Type B pancreatic cell (in vitro differentiated cells): ENCODE results near the gene CYTH4. TPM values are rescaled to one million over a fixed set of nuclear protein-coding genes. Genes with fewer than 3 reads are reported as not detected.

Experiments
- DNase-seq: peaks from one replicate; pipeline ENCODE4 v3.0.0; 2021; ENCODE audit warnings: mixed read lengths; ENCODE audit not compliant: unreplicated experiment; ENCODE audit errors: extremely low spot score
- H3K27ac Mint-ChIP-seq: 2 replicates; pipeline ENCODE4 v1.8.0; 2021; ENCODE audit warnings: mild to moderate bottlenecking, mixed read lengths
- H3K27me3 Mint-ChIP-seq: 2 replicates; pipeline ENCODE4 v1.8.0; 2021; ENCODE audit warnings: mixed read lengths
- H3K36me3 Mint-ChIP-seq: 2 replicates; pipeline ENCODE4 v1.8.0; 2021; ENCODE audit warnings: mixed read lengths
- H3K4me1 Mint-ChIP-seq: one replicate; pipeline ENCODE4 v1.8.0; 2021; ENCODE audit warnings: mixed read lengths; ENCODE audit not compliant: unreplicated experiment
- H3K4me3 Mint-ChIP-seq: 2 replicates; pipeline ENCODE4 v1.8.0; 2021; ENCODE audit warnings: mild to moderate bottlenecking, mixed read lengths
- H3K9me3 Mint-ChIP-seq: 2 replicates; pipeline ENCODE4 v1.8.0; 2021; ENCODE audit warnings: mixed read lengths
- total RNA-seq: library from RNA; stranded (reverse); gene quantifications from 2 replicates; pipeline ENCODE4 v1.2.1, GENCODE V29; 2021; ENCODE audit warnings: low replicate concordance
- TF ChIP-seq, protein P1 (sequence below): fragments of 200-600 bp; sonication (generic); conservative IDR thresholded peaks from 2 replicates; pipeline ENCODE4 v1.5.0; 2021; ENCODE audit warnings: antibody characterized with exemption, mild to moderate bottlenecking

CYTH4 gene
- total RNA-seq, 1 donor from 2014 or later, result not detected

DNA sequence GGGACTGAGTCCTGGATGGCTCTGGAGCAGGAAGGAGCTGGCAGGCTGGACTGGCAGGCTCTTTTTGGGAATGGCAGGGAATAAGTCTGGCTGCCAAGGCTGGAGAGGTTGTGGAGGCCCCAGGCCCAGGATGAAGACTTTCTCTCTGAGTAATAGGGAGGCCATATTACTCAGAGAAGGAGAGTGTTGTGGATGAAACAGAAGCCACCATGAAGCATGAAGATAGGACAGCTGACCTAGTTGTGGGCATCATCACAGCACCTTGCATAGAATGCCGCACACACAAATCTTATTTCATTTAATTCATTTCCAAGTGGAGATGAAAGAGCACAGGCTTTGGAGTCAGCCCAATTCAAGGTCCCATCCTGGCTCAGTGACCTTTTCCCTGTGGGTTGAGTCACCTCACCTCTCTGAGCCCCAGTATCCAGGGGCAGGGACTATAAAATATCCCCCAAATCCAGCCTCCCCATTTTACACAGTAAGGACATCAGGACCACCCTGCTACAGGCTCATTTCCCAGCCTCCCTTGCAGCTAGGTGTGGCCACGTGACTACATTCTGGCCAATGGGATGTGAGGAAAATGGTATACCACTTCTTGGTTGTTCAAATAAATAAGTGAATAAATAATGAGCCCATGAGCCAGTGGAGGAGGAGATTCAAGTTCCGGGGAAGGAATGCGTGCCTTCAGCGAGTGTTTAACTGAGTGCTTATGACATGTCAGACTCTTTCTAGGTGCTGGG is 9.4 kb downstream of the CYTH4 start:
- Mint-ChIP-seq H3K27me3 (peaks cover 24% of the 10 kb centered on the region), H3K27ac (no peak overlapping the region), H3K4me1 (no peaks in the 10 kb centered on the region), H3K36me3 (no peaks in the 10 kb centered on the region), H3K4me3 (no peak overlapping the region), H3K9me3 (no peaks in the 10 kb centered on the region)
- TF ChIP-seq, protein P1, sequence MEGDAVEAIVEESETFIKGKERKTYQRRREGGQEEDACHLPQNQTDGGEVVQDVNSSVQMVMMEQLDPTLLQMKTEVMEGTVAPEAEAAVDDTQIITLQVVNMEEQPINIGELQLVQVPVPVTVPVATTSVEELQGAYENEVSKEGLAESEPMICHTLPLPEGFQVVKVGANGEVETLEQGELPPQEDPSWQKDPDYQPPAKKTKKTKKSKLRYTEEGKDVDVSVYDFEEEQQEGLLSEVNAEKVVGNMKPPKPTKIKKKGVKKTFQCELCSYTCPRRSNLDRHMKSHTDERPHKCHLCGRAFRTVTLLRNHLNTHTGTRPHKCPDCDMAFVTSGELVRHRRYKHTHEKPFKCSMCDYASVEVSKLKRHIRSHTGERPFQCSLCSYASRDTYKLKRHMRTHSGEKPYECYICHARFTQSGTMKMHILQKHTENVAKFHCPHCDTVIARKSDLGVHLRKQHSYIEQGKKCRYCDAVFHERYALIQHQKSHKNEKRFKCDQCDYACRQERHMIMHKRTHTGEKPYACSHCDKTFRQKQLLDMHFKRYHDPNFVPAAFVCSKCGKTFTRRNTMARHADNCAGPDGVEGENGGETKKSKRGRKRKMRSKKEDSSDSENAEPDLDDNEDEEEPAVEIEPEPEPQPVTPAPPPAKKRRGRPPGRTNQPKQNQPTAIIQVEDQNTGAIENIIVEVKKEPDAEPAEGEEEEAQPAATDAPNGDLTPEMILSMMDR, result no peak
- no peak for DNase-seq

DNA sequence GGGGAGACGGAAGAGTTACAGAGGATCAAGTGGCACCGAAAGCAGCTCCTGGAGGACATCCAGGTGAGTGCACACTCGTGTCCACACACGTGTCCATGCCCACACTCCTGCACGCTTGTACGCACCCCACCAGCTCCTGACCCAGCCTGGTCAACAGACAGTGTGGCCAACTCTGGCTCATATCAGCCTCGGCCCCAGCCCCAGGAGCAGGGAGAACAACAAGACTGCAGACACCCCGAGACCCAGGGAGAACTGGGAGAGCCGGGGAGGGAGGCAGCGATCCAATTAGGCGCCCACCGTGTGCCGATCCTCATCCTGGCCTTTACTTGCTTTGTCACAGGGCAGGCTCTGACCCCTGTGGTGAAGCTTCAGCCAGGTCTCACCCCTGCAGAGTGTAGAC is 10.3 kb downstream of the CYTH4 start:
- Mint-ChIP-seq H3K27me3 (peaks cover 16% of the 10 kb centered on the region), H3K9me3 (no peaks in the 10 kb centered on the region), H3K27ac (no peak overlapping the region), H3K36me3 (no peaks in the 10 kb centered on the region), H3K4me1 (no peaks in the 10 kb centered on the region), H3K4me3 (no peak overlapping the region)
- TF ChIP-seq, protein P1, result no peak
- no peak for DNase-seq

DNA sequence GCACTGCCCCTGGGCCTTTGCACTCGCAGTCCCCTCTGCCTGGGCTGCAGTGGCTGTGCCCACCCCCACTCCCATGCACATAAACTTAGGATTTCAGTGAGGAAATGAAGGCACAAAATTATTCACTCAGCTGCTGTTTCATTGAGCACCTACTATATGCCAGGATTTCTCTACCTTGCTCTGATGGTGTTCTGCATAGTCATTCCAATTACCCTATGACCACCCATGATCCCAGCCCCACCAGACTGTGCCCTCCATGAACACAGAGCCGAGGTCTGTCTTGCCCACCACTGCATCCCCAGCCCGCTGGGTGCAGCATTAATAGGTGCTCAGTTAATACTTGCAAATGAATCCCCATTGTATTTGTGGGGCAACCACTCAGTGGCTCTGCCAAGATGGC is 10.9 kb downstream of the CYTH4 start:
- Mint-ChIP-seq H3K9me3 (no peaks in the 10 kb centered on the region), H3K4me1 (no peaks in the 10 kb centered on the region), H3K36me3 (no peaks in the 10 kb centered on the region), H3K27ac (no peak overlapping the region), H3K4me3 (no peak overlapping the region), H3K27me3 (peaks cover 14% of the 10 kb centered on the region)
- no peak for DNase-seq
- TF ChIP-seq, protein P1, result no peak

DNA sequence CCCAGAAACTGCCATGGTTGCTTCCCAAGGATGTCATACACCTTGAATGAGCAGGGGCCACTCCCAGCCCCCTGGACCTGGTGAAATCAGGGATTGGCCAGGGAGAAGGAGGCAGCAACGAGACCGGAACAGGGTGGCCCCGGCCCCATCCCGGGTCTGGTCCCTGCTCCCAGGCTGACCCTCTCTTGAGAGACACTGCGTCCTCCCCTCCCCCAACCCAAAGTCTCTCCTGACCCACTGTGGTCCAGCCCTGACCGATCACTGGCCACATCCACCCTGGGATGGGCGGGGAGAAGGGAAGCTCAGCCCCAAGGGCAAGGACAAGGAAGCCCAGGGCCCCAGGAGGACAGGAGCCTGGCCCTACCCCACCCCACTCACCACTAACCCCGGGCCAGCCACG is 12.4 kb downstream of the CYTH4 start:
- no peaks in the 10 kb centered on the region for H3K4me1 Mint-ChIP-seq
- TF ChIP-seq, protein P1, result no peak
- H3K27me3 Mint-ChIP-seq, result peaks cover 14% of the 10 kb centered on the region
- no peak overlapping the region for H3K4me3 Mint-ChIP-seq
- no peaks in the 10 kb centered on the region for H3K36me3 Mint-ChIP-seq
- no peak overlapping the region for H3K27ac Mint-ChIP-seq
- no peak for DNase-seq
- no peaks in the 10 kb centered on the region for H3K9me3 Mint-ChIP-seq

DNA sequence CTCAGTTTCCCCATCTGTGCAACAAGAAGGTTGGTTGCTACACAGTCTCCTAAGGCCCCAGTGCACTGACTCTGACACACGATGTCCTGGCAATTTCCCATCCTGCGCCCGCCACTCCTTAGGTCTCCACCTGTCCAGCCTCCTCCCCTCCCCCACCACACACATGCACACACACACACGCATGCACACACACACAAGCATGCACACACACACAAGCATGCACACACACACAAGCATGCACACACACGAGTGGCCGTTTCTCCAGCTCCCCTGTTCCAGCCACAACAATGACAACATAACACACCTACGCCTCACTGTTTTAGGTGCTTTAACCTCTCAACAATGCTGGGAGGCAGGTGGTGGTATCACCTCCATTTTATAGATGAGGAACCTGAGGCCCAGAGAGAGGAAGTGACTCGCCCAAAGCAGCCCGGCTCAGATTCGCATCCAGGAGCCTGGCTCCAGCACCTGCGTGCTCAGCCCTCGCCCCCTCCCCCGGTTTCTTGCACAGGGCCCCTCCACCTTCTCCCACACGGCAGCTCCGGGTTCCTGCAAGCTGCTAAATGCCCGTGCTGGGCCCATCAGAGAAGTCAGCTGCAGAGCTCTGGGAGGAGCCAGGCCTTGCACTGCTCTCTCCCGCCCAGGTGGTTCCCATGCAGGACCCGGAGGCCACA is 13.0 kb downstream of the CYTH4 start:
- Mint-ChIP-seq H3K9me3 (no peaks in the 10 kb centered on the region), H3K4me1 (no peaks in the 10 kb centered on the region), H3K4me3 (no peak overlapping the region), H3K27me3 (peaks cover 14% of the 10 kb centered on the region), H3K36me3 (no peaks in the 10 kb centered on the region), H3K27ac (no peak overlapping the region)
- TF ChIP-seq, protein P1, result no peak
- no peak for DNase-seq
